HEK293T (cell line): ENCODE data around the gene CCDC15.

Experiments used
- CTBP1 ChIP-seq: fragments of 450-650 bp; IDR thresholded peaks from 2 replicates; pipeline ENCODE4 v1.6.1; 2016; ENCODE audit warnings: borderline replicate concordance
- ELF4 ChIP-seq: fragments of 450-650 bp; IDR thresholded peaks from 2 replicates; pipeline ENCODE4 v1.6.1; 2017; ENCODE audit warnings: antibody characterized with exemption
- FOXA1 ChIP-seq: fragments of 450-650 bp; IDR thresholded peaks from 2 replicates; pipeline ENCODE4 v1.6.1; 2016; ENCODE audit warnings: mild to moderate bottlenecking
- FOXK2 ChIP-seq: fragments of 450-650 bp; IDR thresholded peaks from 2 replicates; pipeline ENCODE4 v1.6.1; 2016; ENCODE audit warnings: mild to moderate bottlenecking
- LEF1 ChIP-seq: fragments of 450-650 bp; IDR thresholded peaks from 2 replicates; pipeline ENCODE4 v1.6.1; 2017; ENCODE audit warnings: mild to moderate bottlenecking, borderline replicate concordance
- SP1 ChIP-seq: fragments of 450-650 bp; IDR thresholded peaks from 2 replicates; pipeline ENCODE4 v1.6.1; 2017

DNA sequence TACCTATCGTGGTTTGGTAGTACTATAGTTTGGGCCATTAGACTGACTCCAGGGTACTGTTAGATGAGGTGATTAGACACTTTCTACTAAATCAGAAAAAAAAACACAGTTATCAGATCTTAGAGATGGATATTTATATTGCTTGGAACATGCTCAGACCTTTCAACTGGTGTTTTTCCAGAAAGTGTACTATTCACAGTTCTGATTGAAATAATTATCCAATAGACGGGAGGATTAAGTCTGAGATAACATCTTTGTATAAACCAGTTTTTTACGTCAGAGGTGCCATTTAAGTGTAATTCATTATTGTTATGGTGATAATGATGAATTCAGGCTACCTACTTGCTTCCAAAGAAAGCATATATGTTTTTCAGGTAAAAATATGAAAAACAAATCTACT is 22.5 kb downstream of the CCDC15 start:
- TF ChIP-seq CTBP1 (no peak), SP1 (no peak), LEF1 (no peak), FOXA1 (no peak), ELF4 (no peak), FOXK2 (no peak)
